Endothelial cell of umbilical vein (primary cell): Measurements from ENCODE around the gene DNAI7. TPM values are rescaled to one million over a fixed set of nuclear protein-coding genes. Genes with fewer than 3 reads are reported as not detected.

Experiments used
- BruUV-seq: library from RNA; stranded (reverse); fragments of 400-500 nt; replicated peaks from 2 replicates; lab custom pipeline; 2021; lab: Mats Ljungman, UMichigan
- CTCF ChIA-PET: fragments of 300-600, 350-600 bp; sonication (Branson Sonifier 250); formaldehyde crosslinking; loops from one replicate; lab custom pipeline; 2021; ENCODE audit warnings: antibody characterized with exemption, inconsistent platforms; lab: Charles Lee
- POLR2A ChIA-PET: fragments of 300-600, 350-600 bp; sonication (Branson Sonifier 250); formaldehyde crosslinking; loops from one replicate; lab custom pipeline; 2021; ENCODE audit warnings: antibody characterized with exemption, inconsistent platforms; lab: Charles Lee
- DNase-seq: peaks from one replicate; pipeline ENCODE4 v3.0.0-alpha.2; 2011; ENCODE audit warnings: low read depth, low spot score
- FAIRE-seq: peaks from 2 replicates; lab custom pipeline; 2011; peaks lifted over from hg19 to GRCh38; lab: Jason Lieb, UNC
- H2AFZ ChIP-seq: 2 replicates; pipeline ENCODE4 v1.6.0; 2012; ENCODE audit warnings: low read depth, low read length, control low read depth, inconsistent platforms
- H3K27ac ChIP-seq: 2 replicates; pipeline ENCODE4 v1.5.1; 2011; ENCODE audit warnings: low read depth, mild to moderate bottlenecking, control low read depth, low read length, moderate library complexity; ENCODE audit not compliant: insufficient read depth
- H3K27me3 ChIP-seq, 2 experiments: 2 replicates each; pipeline versions ENCODE4 v1.6.0 to v1.6.1; 2011; ENCODE audit warnings: low read length in 2 of 2, mixed read lengths in 1 of 2; ENCODE audit not compliant: control insufficient read depth in 2 of 2, insufficient read depth in 2 of 2
- H3K36me3 ChIP-seq, 2 experiments: 2 replicates in 1 of 2; 3 replicates in 1 of 2; pipeline ENCODE4 v1.5.1; 2011; ENCODE audit warnings: low read length in 2 of 2, mild to moderate bottlenecking in 1 of 2, moderate library complexity in 1 of 2; ENCODE audit not compliant: control insufficient read depth in 2 of 2, insufficient read depth in 2 of 2; ENCODE audit errors: extremely low read depth in 1 of 2
- H3K4me1 ChIP-seq: 3 replicates; pipeline ENCODE4 v1.5.1; 2011; ENCODE audit warnings: mild to moderate bottlenecking, low read length; ENCODE audit not compliant: control insufficient read depth, insufficient read depth; ENCODE audit errors: extremely low read depth
- H3K4me2 ChIP-seq: 2 replicates; pipeline ENCODE4 v1.6.1; 2011; ENCODE audit warnings: low read length, control low read depth, mixed read lengths; ENCODE audit not compliant: insufficient read depth
- H3K4me3 ChIP-seq, 3 experiments: fragments of 200-600 bp in 1 of 3; sonication (generic), shearing (Covaris generic) in 1 of 3; replicated peaks in 1 of 3; 2 replicates each; pipeline ENCODE4 v1.5.1; 2011 to 2016; ENCODE audit warnings: control low read depth in 3 of 3, low read length in 3 of 3, mild to moderate bottlenecking in 2 of 3, inconsistent platforms in 1 of 3, low read depth in 1 of 3, moderate library complexity in 1 of 3; ENCODE audit not compliant: insufficient read depth in 1 of 3
- H3K79me2 ChIP-seq: 2 replicates; pipeline ENCODE4 v1.6.0; 2012; ENCODE audit warnings: low read length, inconsistent platforms; ENCODE audit not compliant: control insufficient read depth, insufficient read depth
- H3K9ac ChIP-seq: replicated peaks from 2 replicates; pipeline ENCODE3; 2011; ENCODE audit warnings: low read length, control low read depth; ENCODE audit not compliant: insufficient read depth; ENCODE audit errors: extremely low read depth
- H3K9me1 ChIP-seq: replicated peaks from 3 replicates; pipeline ENCODE4 v1.6.0; 2011; ENCODE audit warnings: mild to moderate bottlenecking, low read length; ENCODE audit not compliant: control insufficient read depth, insufficient read depth; ENCODE audit errors: extremely low read depth
- H3K9me3 ChIP-seq: replicated peaks from 2 replicates; pipeline ENCODE4 v1.5.1; 2012; ENCODE audit warnings: low read length, inconsistent platforms; ENCODE audit not compliant: control insufficient read depth, insufficient read depth
- H4K20me1 ChIP-seq: replicated peaks from 2 replicates; pipeline ENCODE3; 2011; ENCODE audit warnings: mild to moderate bottlenecking, low read length; ENCODE audit not compliant: control insufficient read depth, insufficient read depth; ENCODE audit errors: extremely low read depth
- CTCF ChIP-seq, 2 donors: IDR thresholded peaks; 1 replicate in 1 of 2; 2 replicates in 1 of 2; pipeline ENCODE4 v1.5.1; 2011; ENCODE audit warnings: low read length in 2 of 2, mild to moderate bottlenecking in 2 of 2, moderate library complexity in 2 of 2, control low read depth in 1 of 2, inconsistent platforms in 1 of 2, low read depth in 1 of 2; ENCODE audit not compliant: insufficient read depth in 1 of 2; ENCODE audit errors: extremely low read depth in 1 of 2
- EZH2 ChIP-seq: IDR thresholded peaks from 2 replicates; pipeline ENCODE4 v1.6.1; 2012; ENCODE audit warnings: borderline replicate concordance, low read depth, mild to moderate bottlenecking, moderate library complexity, low read length, inconsistent platforms; ENCODE audit not compliant: severe bottlenecking
- FOS ChIP-seq: IDR thresholded peaks from 2 replicates; pipeline ENCODE4 v1.6.1; 2011; ENCODE audit warnings: mild to moderate bottlenecking, low read length, moderate library complexity, borderline replicate concordance; ENCODE audit not compliant: insufficient read depth
- GATA2 ChIP-seq: IDR thresholded peaks from 2 replicates; pipeline ENCODE4 v1.7.0; 2011; ENCODE audit warnings: low read depth, mild to moderate bottlenecking, moderate library complexity, mixed read lengths, low read length; ENCODE audit not compliant: insufficient read length, insufficient read depth
- JUN ChIP-seq: IDR thresholded peaks from 2 replicates; pipeline ENCODE4 v1.6.1; 2011; ENCODE audit warnings: borderline replicate concordance, low read depth; ENCODE audit not compliant: insufficient read length, insufficient read depth
- MYC ChIP-seq: IDR thresholded peaks from one replicate; pipeline ENCODE4 v1.6.1; 2011; ENCODE audit warnings: mild to moderate bottlenecking, low read depth, low read length
- POLR2A ChIP-seq: IDR thresholded peaks from 2 replicates; pipeline ENCODE4 v1.6.1; 2012; ENCODE audit warnings: low read depth, mild to moderate bottlenecking, control low read depth, low read length
- POLR2AphosphoS5 ChIP-seq: IDR thresholded peaks from 2 replicates; pipeline ENCODE4 v1.6.1; 2012; ENCODE audit warnings: low read depth, mild to moderate bottlenecking, control low read depth, low read length, moderate library complexity; ENCODE audit not compliant: insufficient read depth
- dilution Hi-C: fragments of 300-500 bp; cut with MboI; formaldehyde crosslinking; loops from one replicate; pipeline ENCODE4 v1.15.0; 2019; ENCODE audit warnings: low sequenced_read_pairs; ENCODE audit not compliant: extremely low pct_ligation_motif_present
- intact Hi-C: fragments of 100-400 bp; cut with micrococcal nuclease; formaldehyde crosslinking; loops from one replicate; pipeline ENCODE4 v1.10.0; 2022
- polyA plus RNA-seq, 4 experiments: library from polyadenylated mRNA; depleted of rRNA in 3 of 4; stranded (reverse) in 3 of 4; unstranded in 1 of 4; fragments of >200 nt; gene quantifications; 2 replicates each; pipeline versions ENCODE4 v1.2.1 to v1.2.3, GENCODE V29; 2011 to 2012; ENCODE audit warnings: missing spikeins in 1 of 4
- total RNA-seq: library from RNA; stranded (reverse); gene quantifications from 2 replicates; pipeline ENCODE4 v1.2.3, GENCODE V29; 2021
- TF ChIP-seq, protein P1 (sequence below): IDR thresholded peaks from 2 replicates; pipeline ENCODE4 v1.6.1; 2011; ENCODE audit not compliant: insufficient read depth, insufficient read length

DNAI7 gene
- total and polyA plus RNA-seq, 2 donors (not counting 3 experiments of a cell fraction or from before 2014, with no cell fraction given) = not detected

DNA sequence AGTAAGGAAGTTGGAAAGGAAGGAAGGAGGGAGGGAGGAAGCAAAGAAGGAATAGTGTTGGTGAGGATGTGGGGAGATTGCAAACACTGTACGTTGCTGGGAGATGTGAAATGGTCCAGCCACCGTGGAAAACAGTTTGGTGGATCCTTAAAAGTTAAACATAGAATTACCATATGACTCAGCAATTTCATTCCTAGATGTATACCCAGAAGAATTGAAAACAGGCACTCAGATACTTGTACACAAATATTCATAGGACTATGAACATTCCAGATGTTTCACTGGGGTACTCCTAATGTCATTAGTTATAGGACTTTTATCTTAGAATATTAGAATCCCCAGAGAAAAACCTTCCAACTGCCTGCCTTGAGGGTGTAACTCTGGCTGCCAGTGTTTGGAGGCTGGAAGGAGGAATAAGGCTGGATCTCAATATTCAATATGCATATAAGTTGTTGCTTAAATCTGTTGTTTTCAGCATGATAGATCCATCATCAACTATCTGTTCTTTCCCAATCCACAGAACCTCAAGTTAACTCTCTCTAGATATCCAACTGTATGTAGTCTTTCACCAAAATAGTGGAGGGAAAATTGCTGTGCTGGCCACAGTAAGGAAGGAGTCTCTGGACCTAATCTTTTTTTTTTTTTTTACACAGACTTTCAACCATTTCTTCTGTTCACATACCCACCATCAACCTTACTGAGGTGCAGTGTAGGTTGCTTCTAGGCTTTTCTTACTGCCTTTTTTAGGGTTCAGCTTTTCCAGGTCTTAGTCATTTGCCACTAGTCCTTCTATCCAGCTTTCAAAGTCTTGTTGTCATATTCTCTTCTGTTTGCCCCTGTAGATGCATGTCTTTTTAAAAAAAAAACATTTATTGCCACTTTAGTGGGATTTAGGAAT lies 94.5 kb downstream of the DNAI7 start:
- Histone ChIP-seq H3K4me2 (no peak overlapping the region), H2AFZ (no peak overlapping the region), H3K9me1 (no peaks in the 10 kb centered on the region), H3K9me3 (no peaks in the 10 kb centered on the region), H3K4me3 (no peak overlapping the region), H3K4me1 (no peaks in the 10 kb centered on the region), H3K79me2 (no peaks in the 10 kb centered on the region), H3K36me3 (no peaks in the 10 kb centered on the region), H4K20me1 (no peaks in the 10 kb centered on the region), H3K27me3 (peaks cover 2 to 7% of the 10 kb centered on the region in 2 experiments), H3K9ac (no peak overlapping the region), H3K27ac (no peak overlapping the region)
- intact Hi-C loops = no loop called here
- CTCF ChIA-PET = no interaction called here
- TF ChIP-seq GATA2 (no peak), MYC (no peak), POLR2AphosphoS5 (no peak), POLR2A (no peak), EZH2 (no peak), JUN (no peak), CTCF (IDR thresholded peaks at IDR 0.05; ENCODE audit: extremely low read depth in 1 of 2, insufficient read depth in 1 of 2, low read depth in 1 of 2, low read length in 2 of 2) (no peak), FOS (no peak)
- TF ChIP-seq, protein P1, sequence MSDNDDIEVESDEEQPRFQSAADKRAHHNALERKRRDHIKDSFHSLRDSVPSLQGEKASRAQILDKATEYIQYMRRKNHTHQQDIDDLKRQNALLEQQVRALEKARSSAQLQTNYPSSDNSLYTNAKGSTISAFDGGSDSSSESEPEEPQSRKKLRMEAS = no peak
- POLR2A ChIA-PET = no interaction called here
- no peak for DNase-seq
- FAIRE-seq = no peak
- dilution Hi-C loops = no loop called here
- no TSS peak for BruUV-seq
